Activated T-helper 1 cell treated with anti-CD3 and anti-CD28 coated beads, Interleukin-2, amount 50 U/mL, for 16 hours (primary cell): Measurements from ENCODE around the gene HID1.
"Not testable (repeated sequence)": the region's sequence is repeated elsewhere in the genome, so short reads cannot be mapped to it uniquely, and the experiment has no call there.

ENCODE experiments used
- DNase-seq, 2 donors: peaks; one replicate each; pipeline ENCODE4 v3.0.0-alpha.2; 2020; ENCODE audit warnings: low read depth in 1 of 2, low spot score in 1 of 2

Gene HID1

GRCh38 chr17:74969501-74969900 lies 3.1 kb downstream of the HID1 start:
- not testable (repeated sequence) for DNase-seq

DNA sequence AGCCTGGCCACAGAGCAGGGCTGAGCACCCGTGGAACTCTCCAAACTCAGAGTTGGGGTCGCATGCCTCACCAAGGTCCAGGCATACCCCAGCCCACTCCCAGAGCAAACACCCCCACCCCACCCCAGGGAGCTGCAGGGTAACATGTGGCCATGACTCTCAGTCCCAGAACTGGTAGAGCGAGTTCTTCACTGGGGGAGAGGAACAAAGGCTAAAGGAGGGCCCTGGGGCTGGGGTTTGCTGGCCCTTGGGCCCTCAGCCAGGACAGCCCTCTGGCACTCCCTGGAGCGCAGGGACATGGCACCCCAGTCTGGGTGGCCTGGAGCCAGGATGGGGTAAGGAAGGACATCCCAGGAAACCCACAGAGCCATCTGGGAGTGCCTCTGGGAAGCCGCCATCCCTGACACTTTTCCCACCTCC lies 4.2 kb downstream of the HID1 start:
- DNase-seq, result no peak

DNA sequence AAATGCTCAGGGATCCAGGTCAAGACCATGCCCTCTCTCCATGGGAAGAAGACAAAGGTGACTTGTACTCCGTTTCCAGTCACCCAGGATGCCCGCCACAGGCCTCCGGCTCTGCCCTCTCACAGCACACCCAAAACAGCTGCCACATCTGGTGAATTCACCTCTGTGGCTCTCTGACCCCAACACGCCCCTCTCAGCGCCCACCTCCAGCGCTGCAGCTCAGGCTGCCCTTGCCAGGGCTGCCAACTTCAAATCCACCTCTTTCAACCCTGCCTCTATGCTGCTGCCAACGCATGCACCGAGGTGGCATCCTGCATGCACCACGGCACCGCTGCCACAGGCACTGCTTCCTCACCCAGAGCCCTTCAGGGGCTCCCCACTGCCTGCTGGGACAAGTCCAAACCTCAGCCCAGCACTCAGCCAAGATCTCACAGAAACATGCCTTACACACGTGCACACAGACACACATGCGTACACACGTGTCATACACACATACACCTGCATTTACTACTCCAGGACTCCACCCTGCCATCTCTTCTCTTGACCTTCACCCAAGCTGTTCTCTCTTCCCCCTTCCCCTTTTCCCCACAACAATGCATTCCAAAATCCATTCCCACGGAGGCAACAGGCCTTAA lies 7.5 kb downstream of the HID1 start:
- DNase-seq, result no peak

DNA sequence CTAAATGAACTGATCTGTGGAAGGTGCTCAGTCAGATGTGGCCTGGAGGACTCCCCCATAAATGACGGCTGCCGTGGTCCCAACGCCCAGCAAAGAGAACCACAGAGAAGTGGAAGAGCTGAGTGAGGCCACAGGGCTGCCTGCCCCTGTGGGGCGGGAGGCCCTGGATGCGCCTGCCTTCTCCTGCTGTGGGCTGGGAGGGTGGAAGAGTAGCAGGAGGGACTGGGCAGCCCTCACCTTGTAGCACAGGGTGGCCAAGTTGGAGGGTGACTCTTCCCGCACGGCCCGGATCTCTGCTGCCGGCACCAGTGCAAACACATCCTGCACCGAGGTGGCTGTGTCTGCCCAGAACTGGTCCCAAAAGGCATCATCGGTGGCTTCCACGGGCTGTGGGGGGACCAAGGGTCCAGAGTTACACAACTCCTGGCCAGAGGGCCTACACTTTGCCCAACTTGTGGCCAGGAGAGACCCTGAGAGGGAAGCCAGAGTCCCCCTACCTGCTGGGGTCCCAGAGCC lies 8.3 kb downstream of the HID1 start:
- no peak for DNase-seq

DNA sequence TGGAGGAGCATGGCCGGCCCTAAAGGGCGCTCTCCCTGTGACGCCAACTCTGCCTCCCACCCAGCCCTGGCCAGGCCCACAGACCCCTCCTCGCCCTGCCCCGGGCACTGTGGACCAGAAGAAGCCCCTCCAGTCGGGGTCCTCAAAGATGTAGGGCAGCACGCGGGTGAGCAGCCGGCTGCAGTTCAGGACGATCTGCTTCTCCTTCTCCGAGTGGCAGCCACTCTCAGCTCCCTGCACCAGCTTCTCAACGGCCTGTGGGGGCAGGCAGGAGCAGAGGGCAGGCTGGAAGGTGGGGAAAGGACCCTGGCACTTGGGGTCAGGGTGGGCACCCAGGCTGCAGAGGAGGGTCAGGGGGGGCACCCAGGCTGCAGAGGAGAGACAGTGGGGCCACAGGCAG lies 8.9 kb downstream of the HID1 start:
- DNase-seq, result no peak

DNA sequence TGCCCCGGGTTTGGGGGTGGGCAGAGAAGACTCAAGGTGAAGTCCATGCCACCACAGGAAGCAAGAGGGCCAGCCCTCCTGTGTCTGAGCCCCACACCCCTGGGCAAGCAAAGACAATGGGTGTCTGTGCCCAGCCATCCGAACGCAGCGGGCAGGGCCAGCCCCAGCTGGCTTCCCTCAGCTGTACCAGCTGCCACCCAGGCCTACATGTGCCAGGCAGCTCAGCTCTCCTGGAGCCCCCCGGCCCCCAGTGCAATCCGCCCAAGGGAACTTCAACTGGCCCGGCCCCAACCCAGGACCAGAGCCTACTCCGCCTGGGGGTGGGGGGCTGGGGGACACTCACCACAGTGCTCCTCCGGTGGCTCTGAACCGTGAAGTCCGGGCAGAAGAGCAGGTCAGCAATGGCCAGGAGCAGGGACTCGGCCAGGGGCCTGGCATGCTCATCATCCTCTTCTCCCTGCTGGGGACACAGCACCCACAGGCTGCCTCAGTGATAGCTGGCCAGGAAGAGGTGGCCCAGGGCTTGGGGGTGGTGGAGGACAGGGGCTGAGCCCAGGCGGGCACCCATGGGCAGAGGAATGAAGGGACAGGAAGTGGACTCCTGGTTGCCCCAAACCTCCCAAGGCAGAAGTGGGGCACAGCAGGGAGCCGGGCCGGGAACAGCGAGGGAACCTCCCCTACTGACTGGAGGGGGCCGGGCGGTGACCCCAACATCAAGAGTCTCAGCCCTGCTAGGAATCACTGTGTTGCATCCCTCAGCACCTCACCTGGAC lies 9.8 kb downstream of the HID1 start:
- no peak for DNase-seq

GRCh38 chr17:74961657-74962350 lies 10.8 kb downstream of the HID1 start:
- peak; percentile 73 to 79 for DNase-seq

DNA sequence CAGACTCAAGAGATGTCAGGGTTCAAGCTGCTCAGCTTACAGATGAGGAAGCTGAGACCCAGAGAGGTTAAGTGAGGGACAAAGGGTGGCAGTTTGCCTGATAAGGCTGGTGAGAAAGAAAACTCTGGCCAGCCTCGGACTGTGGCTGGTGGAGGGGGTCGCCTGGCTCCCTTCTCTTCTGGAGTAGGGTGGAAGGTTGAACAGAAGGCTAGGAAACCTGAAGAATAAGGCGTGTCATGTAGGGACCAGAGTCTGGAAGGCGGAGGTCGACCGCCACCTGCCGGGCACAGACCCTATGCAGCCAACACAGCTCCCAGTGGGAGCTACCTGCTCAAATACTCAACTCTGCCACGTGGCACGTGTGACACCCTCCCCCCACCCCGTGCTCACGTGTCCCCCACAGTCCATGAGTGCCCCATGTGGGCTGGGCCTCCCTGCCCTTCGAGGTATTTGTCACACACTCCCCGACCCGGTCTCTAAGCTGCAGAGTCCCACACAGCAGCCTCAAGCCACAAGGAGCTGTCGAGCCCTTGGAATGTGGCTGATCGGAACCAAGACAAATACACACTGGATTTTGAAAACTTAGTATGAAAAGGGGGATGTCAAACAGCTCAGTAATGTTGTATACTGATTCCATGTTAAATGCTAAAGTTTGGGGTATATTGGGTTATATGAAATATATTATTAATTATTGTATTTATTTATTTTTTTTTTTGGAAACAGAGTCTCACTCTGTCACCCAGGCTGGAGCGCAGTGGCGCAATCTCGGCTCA lies 11.8 kb downstream of the HID1 start:
- no peak for DNase-seq

DNA sequence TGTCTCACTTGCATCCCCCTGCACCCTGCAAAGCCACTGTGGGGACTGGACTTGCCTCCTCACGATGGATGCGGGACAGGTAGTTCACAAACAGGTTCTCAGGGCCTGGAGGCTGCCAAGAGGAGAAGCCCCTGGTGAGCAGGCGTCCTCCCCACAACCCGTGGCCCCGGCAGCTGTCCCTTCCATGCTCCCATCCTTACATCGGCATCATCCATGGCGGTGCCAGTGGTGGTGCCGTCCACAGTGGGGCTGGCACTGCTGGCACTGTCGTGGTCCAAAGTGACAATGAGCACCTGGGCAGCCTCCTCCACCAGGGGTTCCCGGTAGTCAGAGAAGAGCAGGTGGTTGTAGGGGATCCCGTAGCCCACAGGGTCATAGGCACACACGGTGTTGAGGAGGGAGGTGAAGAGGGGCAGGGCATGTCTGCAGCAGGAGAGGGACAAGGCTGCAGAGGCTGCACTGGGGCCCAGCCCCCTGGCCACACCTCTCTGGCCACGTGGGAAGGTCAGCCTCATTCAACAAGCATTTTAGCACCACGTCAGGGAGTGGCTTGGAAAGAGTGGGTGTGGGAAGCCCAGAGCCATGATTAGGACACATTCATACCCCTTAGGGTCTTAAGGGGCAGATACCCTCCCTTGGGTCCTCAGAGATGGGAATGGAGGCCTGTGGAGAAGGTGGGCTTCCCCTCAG lies 12.6 kb downstream of the HID1 start:
- no peak for DNase-seq

- DNase-seq, result peak; percentile 62 to 68
These were observed 14.4 kb downstream of the HID1 start for GRCh38 chr17:74957935-74958740.

- DNase-seq, result no peak
These were observed 16.5 kb downstream of the HID1 start for GRCh38 chr17:74956093-74956492.

DNA sequence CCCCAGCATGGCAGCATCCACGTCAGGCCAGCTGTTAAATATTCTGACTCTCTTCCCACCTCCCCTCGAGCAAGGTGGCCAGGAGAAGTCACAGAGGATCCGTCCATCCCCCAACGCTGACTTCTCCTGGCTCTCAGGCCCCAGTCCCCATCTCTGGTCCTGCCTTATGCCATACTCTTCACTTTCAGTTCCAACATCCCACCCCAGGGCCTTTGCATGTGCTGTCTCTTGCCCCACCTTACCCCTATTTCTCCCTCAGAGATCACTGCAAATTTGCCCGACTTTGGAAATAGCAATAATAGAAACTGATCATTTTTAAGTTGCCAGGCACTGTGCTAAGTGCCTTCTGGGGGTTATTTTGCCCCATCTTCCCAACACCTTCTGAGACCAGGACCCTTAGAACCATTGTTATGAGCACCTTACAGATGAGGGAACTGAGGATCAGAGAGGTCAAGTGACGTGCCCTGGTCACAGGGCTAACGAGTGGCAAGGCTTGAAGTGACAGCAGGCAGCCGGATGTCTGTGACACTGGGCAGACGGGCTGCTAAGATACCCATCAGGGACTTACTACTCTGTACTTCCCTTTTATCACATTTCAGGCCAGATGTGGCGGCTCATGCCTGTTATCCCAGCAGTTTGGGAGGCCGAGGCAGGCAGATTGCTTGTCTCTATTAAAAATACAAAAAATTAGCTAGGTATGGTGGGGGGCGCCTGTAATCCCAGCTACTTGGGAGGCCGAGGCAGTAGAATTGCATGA lies 17.7 kb downstream of the HID1 start:
- no peak for DNase-seq

DNA sequence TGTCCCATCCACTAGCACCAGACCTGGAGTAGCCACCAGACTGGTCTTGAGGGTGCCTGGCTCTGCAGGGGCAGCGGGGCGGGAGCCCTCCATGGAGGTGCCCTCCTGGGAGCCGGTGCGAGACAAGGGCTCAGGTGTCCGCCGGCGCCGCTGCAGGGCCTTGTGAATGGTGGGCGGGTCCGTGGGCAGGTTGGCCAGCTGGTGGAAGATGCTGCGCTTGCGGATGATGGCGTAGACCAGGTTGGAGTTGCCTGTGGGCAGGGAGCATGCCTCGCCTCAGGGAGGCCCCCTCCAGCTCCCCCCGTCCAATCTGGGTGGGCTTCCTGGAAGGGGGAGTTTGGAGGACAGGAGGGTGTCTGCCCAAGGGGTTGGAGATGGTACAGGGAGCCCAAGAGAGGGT lies 18.4 kb downstream of the HID1 start:
- DNase-seq, result no peak

DNA sequence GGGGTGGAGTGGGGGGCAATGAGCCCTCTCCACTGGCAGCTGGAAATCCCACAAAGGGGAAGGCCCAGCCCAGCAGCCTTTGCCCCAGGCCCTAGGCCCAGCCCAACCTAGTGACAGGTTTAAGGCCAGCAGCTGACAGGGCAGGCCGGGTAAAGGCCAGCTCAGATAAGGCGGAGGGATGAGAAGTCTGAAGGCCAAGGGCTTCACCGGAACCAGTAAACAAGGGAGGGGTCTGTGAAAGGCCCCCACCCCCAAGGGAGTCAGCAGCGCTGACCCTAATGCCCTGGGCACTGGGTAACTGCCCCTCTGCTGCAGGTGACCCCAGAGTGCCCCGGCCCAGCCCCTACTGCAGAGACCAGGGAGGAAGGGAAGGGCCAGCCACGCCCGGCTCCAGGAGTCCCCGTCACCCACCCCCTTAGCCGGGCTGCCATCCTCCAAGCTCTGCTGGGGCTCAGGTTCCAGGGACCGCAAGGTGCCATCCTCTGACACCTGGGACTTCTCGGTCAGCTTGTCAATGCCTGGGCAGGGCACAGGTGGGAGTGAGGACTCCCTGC lies 19.3 kb downstream of the HID1 start:
- no peak for DNase-seq

DNA sequence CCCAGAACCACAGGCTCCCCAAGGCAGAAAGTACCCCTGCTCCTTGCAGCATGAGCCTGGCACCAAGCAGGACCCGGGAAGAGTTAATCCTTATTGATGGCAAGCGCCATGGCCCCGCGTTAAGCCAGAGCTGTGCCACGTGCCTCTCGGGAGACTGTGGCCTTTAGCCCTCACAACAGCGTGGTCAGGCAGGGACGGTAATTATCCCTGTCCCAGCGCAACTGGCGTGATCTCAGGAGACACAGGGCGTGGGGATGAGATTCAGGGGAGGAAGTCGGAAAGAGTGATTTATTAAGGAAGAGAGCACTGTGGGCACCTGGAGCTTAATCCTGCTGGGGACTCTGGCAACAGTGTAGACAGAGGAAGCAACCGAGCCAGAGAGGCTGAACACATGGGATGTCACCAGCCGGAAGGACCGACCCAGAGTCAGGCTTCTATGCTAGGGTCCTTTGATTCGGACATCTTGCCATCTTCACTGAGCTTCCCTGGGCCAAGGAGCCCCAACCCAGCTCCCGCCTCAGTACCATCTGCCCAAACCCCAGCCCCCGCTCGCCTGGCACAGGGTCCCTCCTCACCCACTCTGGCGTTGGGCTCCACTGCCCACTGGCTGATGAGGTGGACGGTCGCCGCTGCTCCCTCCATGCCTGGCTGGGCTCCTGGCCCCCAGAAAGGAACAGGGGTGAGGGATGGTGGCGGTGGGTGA lies 20.0 kb downstream of the HID1 start:
- DNase-seq, result no peak

DNA sequence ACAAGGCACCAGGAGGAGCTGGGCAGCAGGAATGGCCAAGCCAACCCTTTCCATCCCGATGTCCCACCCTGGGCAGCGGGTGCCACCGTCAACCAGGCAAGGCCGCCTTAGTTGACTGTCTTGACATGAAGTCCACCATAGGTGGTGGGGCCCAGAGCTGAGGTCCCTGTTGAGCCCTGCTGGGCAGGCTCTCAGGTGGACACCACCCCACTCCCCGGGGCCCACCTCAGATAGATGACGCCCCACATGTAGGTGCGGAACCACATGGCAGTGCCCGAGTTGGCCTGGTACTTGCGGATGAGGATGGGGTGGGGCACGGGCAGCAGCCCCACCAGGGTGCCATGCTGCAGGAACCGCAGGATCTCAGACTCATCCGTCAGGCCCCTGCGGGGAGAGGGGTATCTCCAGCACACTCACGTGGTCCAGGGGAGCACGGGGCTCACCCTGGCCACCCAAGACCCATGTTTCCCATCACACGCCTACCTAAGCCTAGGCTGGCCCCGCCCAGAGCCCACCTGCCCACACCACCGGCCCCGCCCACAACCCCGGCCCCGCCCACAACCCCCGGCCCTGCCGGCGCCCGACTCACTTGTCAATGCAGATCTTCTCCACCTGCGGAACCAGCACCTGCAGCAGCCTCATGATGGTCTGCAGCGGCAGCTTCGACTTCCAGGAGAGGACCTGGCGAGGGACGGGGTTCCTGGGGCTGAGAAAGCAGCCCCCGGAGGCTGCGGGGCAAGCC lies 20.7 kb downstream of the HID1 start:
- no peak for DNase-seq

DNA sequence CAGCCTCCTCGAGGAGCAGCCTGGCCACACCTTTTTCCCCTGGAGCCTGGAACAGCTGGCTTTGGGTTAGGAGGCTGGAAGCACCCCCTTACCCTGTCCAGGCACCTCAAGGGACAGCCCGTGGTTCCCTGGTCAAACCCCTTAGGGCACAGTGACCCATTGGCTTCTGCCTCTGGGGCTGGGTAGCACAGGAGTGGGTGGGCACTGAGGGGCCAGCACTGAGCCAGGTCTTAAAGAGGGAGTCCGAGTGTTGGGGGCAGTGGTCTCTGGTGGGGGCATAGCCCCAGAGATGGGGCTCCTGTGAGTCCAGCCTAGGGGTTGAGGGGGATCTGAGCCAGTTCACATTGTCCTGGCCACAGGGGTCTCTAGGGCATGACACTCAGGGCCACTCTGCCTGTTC lies 21.5 kb downstream of the HID1 start:
- no peak for DNase-seq

DNA sequence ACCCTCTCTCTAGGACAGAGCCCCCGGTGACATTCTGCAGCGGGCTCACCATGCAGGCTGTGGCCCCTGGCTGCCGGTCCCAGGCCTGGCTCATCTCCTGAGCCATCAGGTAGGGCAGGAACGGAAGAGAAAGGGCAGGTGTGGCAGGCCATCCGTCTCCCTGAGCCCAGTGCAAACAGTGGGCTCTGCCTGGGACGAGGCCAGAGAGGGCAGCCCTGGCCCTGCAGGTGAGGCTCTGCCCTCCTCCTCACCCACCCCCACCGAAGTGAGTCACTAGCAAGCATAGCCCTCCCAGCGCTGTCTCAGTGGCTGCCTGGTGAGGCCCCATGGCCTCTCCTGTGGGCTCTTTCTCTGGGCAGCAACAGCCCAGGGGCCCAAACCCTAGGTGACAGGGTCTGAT lies 22.4 kb downstream of the HID1 start:
- no peak for DNase-seq
